Upper lobe of left lung (tissue), 4 donors: ENCODE measurements around the gene EIF1AY.

ENCODE experiments used
- POLR2A ChIP-seq, 4 donors: fragments of 450-650 bp; IDR thresholded peaks; one replicate each; pipeline ENCODE4 v1.5.1; 2016 to 2017; ENCODE audit warnings: antibody characterized with exemption in 4 of 4, mild to moderate bottlenecking in 2 of 4
- TF ChIP-seq, protein P1 (sequence below), 6 experiments: fragments of 450-650 bp in 4 of 6; fragments of 200-600 bp in 2 of 6; sonication (generic) in 2 of 6; IDR thresholded peaks; one replicate each; pipeline ENCODE4 v1.5.1; 2016 to 2019; ENCODE audit warnings: antibody characterized with exemption in 6 of 6

DNA sequence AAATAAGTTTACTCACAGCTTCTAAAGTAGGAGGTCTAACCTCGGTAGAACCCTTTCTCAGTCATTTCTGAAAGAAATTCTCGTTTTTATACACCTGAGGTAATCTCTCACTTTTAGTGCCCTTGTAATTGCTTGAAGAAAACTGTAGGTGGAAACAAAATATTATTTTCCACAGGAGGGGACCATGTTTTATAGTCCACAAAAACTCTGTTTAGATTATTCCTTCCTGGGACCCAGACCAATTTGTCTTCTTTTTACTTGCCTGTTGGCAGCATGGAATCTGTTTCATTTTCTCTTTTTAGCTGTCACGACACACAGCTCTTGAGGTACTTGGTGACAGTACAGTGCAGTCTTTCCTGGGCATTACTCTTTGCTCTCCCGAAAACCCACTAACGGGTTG is 930 bp downstream of the EIF1AY start:
- TF ChIP-seq, protein P1, sequence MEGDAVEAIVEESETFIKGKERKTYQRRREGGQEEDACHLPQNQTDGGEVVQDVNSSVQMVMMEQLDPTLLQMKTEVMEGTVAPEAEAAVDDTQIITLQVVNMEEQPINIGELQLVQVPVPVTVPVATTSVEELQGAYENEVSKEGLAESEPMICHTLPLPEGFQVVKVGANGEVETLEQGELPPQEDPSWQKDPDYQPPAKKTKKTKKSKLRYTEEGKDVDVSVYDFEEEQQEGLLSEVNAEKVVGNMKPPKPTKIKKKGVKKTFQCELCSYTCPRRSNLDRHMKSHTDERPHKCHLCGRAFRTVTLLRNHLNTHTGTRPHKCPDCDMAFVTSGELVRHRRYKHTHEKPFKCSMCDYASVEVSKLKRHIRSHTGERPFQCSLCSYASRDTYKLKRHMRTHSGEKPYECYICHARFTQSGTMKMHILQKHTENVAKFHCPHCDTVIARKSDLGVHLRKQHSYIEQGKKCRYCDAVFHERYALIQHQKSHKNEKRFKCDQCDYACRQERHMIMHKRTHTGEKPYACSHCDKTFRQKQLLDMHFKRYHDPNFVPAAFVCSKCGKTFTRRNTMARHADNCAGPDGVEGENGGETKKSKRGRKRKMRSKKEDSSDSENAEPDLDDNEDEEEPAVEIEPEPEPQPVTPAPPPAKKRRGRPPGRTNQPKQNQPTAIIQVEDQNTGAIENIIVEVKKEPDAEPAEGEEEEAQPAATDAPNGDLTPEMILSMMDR (IDR thresholded peaks at IDR 0.05): peak in 1 of 6 experiments; percentile 27
- TF ChIP-seq POLR2A (IDR thresholded peaks at IDR 0.05): no peak
